Kidney (tissue), 22 donors: ENCODE data around the gene LAS1L. TPM values are rescaled to one million over a fixed set of nuclear protein-coding genes. Genes with fewer than 3 reads are reported as not detected.
A peak's percentile ranks its signal among the peaks of the same experiment; 100 is the strongest.

Source experiments
- DNase-seq, 5 donors: peaks; one replicate each; pipeline ENCODE4 v3.0.0-alpha.2; 2013 to 2020
- FAIRE-seq: peaks from 2 replicates; lab custom pipeline; 2012; peaks lifted over from hg19 to GRCh38; lab: Jason Lieb, UNC
- H3K27ac ChIP-seq, 2 donors: one replicate each; pipeline ENCODE4 v1.7.0; 2013; ENCODE audit warnings: low read depth in 2 of 2, low read length in 2 of 2, inconsistent platforms in 1 of 2
- H3K27me3 ChIP-seq: one replicate; pipeline ENCODE4 v1.7.1; 2013; ENCODE audit warnings: low read length, inconsistent platforms; ENCODE audit not compliant: control insufficient read depth, insufficient read depth
- H3K36me3 ChIP-seq, 3 donors: one replicate each; pipeline versions ENCODE4 v1.7.0 to v1.7.1; 2013; ENCODE audit warnings: low read length in 3 of 3, control low read depth in 1 of 3, inconsistent platforms in 1 of 3; ENCODE audit not compliant: insufficient read depth in 3 of 3, control insufficient read depth in 2 of 3
- H3K4me1 ChIP-seq, 3 donors: one replicate each; pipeline versions ENCODE4 v1.7.0 to v1.7.1; 2013; ENCODE audit warnings: low read length in 3 of 3, inconsistent platforms in 1 of 3, low read depth in 1 of 3; ENCODE audit not compliant: control insufficient read depth in 2 of 3, insufficient read depth in 2 of 3
- H3K4me3 ChIP-seq, 3 donors: one replicate each; pipeline versions ENCODE4 v1.7.0 to v1.8.1; 2013; ENCODE audit warnings: low read length in 3 of 3, control low read depth in 1 of 3, inconsistent platforms in 1 of 3
- H3K9ac ChIP-seq, 3 donors: one replicate each; pipeline versions ENCODE4 v1.7.0 to v1.7.1; 2013; ENCODE audit warnings: low read length in 3 of 3, control low read depth in 1 of 3, inconsistent platforms in 1 of 3
- H3K9me3 ChIP-seq, 3 donors: one replicate each; pipeline versions ENCODE4 v1.7.0 to v1.7.1; 2013; ENCODE audit warnings: low read length in 3 of 3, control low read depth in 1 of 3, inconsistent platforms in 1 of 3; ENCODE audit not compliant: control insufficient read depth in 2 of 3, insufficient read depth in 1 of 3
- CTCF ChIP-seq: IDR thresholded peaks from 3 replicates; pipeline ENCODE4 v1.5.1; 2012; ENCODE audit warnings: mild to moderate bottlenecking, moderate library complexity, borderline replicate concordance; ENCODE audit not compliant: insufficient read depth; ENCODE audit errors: extremely low read depth
- intact Hi-C: fragments of 100-400 bp; cut with DNase I; formaldehyde crosslinking; loops from one replicate; pipeline ENCODE4 v1.11.1; 2022
- long read RNA-seq, 10 donors: library from polyadenylated mRNA in 1 of 10; unstranded in 1 of 10; transcript quantifications; one replicate each; pipeline ENCODE4 v2.0.0 and lab custom pipeline, GENCODE V29; 2021 to 2026
- polyA plus RNA-seq: library from polyadenylated mRNA; stranded (reverse); fragments of 350-450 nt; fragmentation: Illumina TruSeq; extraction: RNeasy Lipid Tissue Mini Kit (QIAGEN cat#74804); gene quantifications from one replicate; pipeline ENCODE4 v1.2.3, GENCODE V29; 2014; ENCODE audit warnings: low read depth, low replicate concordance; ENCODE audit not compliant: insufficient read depth
- total RNA-seq: library from RNA; stranded (reverse); fragmentation: NEBNext Ultra II Directional; extraction: Animal tissue kit (Norgen Biotek cat#: 25700); gene quantifications from one replicate; pipeline ENCODE4 v1.2.1, GENCODE V29; 2021
- donor health status: control.
- donor health status: control.
- donor health status: control.
- donor health status: control.
- donor health status: control.
- donor health status: DM: yes; HTN: yes; CAD: no.
- donor health status: Normal renal cell carcinoma (clear cell type).

LAS1L gene
- total RNA-seq (30.2 TPM), polyA plus RNA-seq (25.4 TPM)
- long read RNA-seq, donor 1, partial matches to known transcripts = 8 of 11 reads
- long read RNA-seq, donor 1, other reads (novel, unspliced or antisense) = 0 of 11 reads
- long read RNA-seq, donor 2, partial matches to known transcripts = 0 of 2 reads
- long read RNA-seq, donor 2, other reads (novel, unspliced or antisense) = 0 of 2 reads
- long read RNA-seq, donor 3, partial matches to known transcripts = 0 of 2 reads
- long read RNA-seq, donor 3, other reads (novel, unspliced or antisense) = 0 of 2 reads
- long read RNA-seq, donor 4, transcript LAS1L-202 (13 exons, 2,386 nt) = major isoform, 6 of 10 reads
- long read RNA-seq, donor 4, partial matches to known transcripts = 0 of 10 reads
- long read RNA-seq, donor 4, other reads (novel, unspliced or antisense) = 0 of 10 reads
- long read RNA-seq, donor 5 = 0 reads
- long read RNA-seq, donor 6, partial matches to known transcripts = 0 of 4 reads
- long read RNA-seq, donor 6, other reads (novel, unspliced or antisense) = 0 of 4 reads
- long read RNA-seq, donor 7, transcript LAS1L-202 (13 exons, 2,386 nt) = major isoform, 26 of 54 reads
- long read RNA-seq, donor 7, partial matches to known transcripts = 13 of 54 reads
- long read RNA-seq, donor 7, other reads (novel, unspliced or antisense) = 12 of 54 reads
- long read RNA-seq, donor 8, partial matches to known transcripts = 0 of 2 reads
- long read RNA-seq, donor 8, other reads (novel, unspliced or antisense) = 0 of 2 reads
- long read RNA-seq, donor 9, partial matches to known transcripts = 0 of 2 reads
- long read RNA-seq, donor 9, other reads (novel, unspliced or antisense) = 0 of 2 reads
- long read RNA-seq, donor 10, partial matches to known transcripts = 0 of 3 reads
- long read RNA-seq, donor 10, other reads (novel, unspliced or antisense) = 0 of 3 reads

- peak within 1 kb of the TSS; percentile 26 to 89 (median 77) for H3K9ac ChIP-seq
- intact Hi-C loops = no loop called here
- TF ChIP-seq CTCF = no peak
- no peak within 1 kb of the TSS for H3K27ac ChIP-seq
- no peaks in the 10 kb centered on the region for H3K36me3 ChIP-seq
- peak; percentile 99 for FAIRE-seq
- no peaks in the 10 kb centered on the region for H3K9me3 ChIP-seq
- DNase-seq = peak; percentile 95 to 97 (median 96)
- H3K4me3 ChIP-seq = peak within 1 kb of the TSS; percentile 91 to 94 (median 92)
- H3K27me3 ChIP-seq = no peaks in the 10 kb centered on the region
- H3K4me1 ChIP-seq = peaks cover 0 to 8% (median 0%) of the 10 kb centered on the region in 3 donors
Measured at GRCh38 chrX:65534450-65535292, at the start of gene LAS1L. LAS1L (minus strand) TSS chrX:65534787; CDS start chrX:65534715, 72 bp downstream.

- Histone ChIP-seq H3K4me3 (no peak overlapping the region), H3K27ac (no peak overlapping the region), H3K9ac (no peak overlapping the region), H3K9me3 (no peaks in the 10 kb centered on the region), H3K27me3 (no peaks in the 10 kb centered on the region), H3K36me3 (no peaks in the 10 kb centered on the region), H3K4me1 (no peaks in the 10 kb centered on the region)
- intact Hi-C loops = loop anchor here (10.0 kb wide), 1 partner anchor 402 kb away; no protein-coding TSS in a partner anchor
- FAIRE-seq = no peak
- no peak for TF ChIP-seq CTCF
- no peak for DNase-seq
Measured at GRCh38 chrX:65582450-65583082, 48.0 kb upstream of the LAS1L start.

GRCh38 chrX:65581661-65582339, 47.2 kb upstream of the LAS1L start:
- H3K4me3 ChIP-seq = no peak overlapping the region
- H3K36me3 ChIP-seq = no peaks in the 10 kb centered on the region
- no peaks in the 10 kb centered on the region for H3K9me3 ChIP-seq
- no peaks in the 10 kb centered on the region for H3K27me3 ChIP-seq
- no peak overlapping the region for H3K27ac ChIP-seq
- H3K9ac ChIP-seq = no peak overlapping the region
- no peaks in the 10 kb centered on the region for H3K4me1 ChIP-seq
- FAIRE-seq (peak; percentile 85), DNase-seq (peak in 4 of 5 donors; percentile 55 to 83 (median 68))
- peak; percentile 76 for TF ChIP-seq CTCF
- intact Hi-C loops = loop anchor here (10.0 kb wide), 1 partner anchor 403 kb away; no protein-coding TSS in a partner anchor
